Stimulated activated CD8-positive, alpha-beta memory T cell treated with anti-CD3 and anti-CD28 coated beads, Interleukin-15, amount 100 ng/mL, for 48 hours (primary cell): ENCODE results near the gene PGM1.
A peak's percentile ranks its signal among the peaks of the same experiment; 100 is the strongest.

ENCODE experiments used
- DNase-seq, 2 donors: peaks; one replicate each; pipeline ENCODE4 v3.0.0-alpha.2; 2020; ENCODE audit warnings: low read depth in 2 of 2

Gene PGM1

DNA sequence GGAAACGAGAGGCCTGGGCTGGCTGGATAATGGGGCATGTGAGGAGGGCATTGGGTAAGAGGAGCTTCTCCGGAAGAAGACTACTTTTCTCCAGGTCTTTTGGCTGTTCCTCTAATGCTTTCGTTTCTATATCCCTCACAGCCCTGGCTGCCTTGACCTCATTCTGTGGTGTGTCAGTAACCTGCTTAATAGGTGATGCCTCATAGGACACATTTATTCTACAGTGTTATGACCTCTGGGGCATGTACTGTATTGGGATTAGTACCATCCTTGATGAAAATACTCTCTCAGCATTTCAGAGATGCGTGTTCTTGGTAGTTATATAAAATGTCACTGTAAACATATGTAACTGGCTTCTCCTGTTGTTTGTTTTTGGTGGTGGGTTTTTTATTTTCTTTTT lies 40.1 kb downstream of the PGM1 start:
- no peak for DNase-seq

DNA sequence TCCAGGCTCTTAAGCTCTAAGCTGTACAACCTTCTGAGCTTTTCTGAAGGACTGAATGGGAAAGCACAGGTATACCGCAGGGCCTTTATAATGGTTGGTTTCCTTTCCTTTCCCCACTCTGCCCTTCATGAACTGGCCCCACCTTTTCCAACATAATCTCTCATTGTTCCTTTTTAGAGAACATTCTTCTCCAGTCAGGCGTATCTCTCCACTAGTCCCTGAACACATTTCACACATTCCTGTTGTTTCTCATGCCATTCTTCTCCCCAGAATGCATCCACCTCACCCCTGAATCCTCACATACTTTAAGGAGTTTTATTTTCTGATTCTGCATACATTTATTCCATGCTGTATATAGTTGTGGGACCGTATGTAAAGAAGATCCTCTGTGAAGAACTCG lies 41.3 kb downstream of the PGM1 start:
- DNase-seq, result no peak

DNA sequence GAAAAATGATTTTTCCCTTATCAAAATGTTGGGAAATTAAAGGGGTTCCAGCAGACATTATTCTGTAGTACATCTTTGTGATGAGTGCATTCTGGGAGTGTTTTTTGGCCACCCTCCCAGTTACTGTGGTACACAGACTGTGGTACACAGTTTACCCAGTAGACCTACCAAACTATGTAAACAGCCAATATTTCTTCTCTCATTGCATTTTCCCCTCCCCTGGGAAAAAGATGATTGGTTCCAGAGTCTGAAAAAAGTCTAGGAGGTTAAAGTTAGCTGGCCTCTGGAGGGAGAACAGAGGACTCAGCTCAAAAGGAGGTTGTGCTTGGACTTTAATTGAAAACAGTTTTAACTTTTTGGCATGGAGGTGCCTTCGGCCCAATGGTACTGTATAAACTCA lies 42.5 kb downstream of the PGM1 start:
- DNase-seq, result no peak

DNA sequence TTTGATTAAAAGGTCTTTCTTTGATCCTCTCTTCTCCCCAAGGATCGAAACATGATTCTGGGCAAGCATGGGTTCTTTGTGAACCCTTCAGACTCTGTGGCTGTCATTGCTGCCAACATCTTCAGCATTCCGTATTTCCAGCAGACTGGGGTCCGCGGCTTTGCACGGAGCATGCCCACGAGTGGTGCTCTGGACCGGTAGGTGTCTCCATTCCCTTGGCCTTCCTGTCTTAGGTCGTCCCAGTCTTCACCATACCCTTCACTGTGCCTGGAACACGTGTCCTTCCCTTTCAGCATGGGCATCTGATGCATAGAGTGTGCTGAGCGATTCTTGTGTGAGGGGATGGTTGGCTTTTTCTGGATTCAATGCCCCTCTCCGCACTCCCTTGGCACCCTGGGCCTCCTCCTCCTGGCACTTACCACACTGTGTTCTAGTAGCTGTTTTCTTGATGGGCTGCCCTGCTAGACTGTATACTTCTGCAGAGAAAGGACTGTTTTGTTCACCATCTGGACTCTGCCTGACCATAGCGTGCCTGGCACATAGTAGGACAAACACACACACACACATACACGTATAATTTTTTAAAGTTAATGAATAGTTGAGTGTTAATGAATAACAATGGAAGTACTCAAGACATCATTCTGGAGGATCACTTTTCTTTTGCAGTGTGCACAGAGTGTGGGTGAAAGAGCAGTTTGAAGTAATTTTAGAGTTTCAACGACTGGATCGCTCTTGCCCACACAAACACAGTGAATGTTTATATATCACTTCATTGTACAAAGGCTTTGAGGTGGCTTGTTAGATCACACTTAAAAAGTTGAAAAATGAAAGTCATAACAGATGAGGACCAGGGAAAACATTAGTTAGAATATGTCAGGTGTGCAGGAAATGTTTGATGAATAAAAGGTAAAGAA lies 43.2 kb downstream of the PGM1 start:
- DNase-seq, result no peak

DNA sequence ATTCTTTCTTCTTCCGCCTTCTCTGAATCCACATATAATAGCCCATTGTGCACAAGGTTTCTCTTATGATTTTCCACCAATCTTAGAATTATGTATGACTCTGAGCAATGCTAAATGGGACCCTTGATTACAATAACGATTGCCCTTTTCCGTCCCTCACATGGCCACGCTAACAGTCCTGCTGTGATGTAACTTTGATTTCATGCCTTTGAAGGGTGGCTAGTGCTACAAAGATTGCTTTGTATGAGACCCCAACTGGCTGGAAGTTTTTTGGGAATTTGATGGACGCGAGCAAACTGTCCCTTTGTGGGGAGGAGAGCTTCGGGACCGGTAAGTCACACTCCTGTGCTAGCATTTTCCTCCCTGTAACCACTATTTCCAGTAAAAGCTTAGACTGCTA lies 45.3 kb downstream of the PGM1 start:
- no peak for DNase-seq

DNA sequence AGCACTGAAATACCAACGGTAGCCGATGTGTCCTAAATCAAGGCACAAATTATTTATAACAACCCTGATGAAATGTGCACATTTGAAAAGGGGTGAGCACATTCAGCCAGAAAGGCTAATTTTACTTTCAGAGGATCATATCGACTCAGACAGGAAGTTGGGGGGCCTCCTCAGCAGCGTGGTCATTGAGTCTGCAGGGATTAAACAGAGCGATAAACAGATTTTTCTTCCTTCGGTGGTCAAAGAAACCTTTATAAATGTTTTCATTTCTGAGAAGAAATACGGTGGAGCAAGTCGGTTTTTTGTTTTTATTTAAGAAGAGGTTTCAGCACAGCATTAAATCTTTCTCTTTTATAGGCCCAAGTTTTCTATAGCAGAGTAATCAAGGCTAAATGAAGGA lies 45.7 kb downstream of the PGM1 start:
- no peak for DNase-seq

DNA sequence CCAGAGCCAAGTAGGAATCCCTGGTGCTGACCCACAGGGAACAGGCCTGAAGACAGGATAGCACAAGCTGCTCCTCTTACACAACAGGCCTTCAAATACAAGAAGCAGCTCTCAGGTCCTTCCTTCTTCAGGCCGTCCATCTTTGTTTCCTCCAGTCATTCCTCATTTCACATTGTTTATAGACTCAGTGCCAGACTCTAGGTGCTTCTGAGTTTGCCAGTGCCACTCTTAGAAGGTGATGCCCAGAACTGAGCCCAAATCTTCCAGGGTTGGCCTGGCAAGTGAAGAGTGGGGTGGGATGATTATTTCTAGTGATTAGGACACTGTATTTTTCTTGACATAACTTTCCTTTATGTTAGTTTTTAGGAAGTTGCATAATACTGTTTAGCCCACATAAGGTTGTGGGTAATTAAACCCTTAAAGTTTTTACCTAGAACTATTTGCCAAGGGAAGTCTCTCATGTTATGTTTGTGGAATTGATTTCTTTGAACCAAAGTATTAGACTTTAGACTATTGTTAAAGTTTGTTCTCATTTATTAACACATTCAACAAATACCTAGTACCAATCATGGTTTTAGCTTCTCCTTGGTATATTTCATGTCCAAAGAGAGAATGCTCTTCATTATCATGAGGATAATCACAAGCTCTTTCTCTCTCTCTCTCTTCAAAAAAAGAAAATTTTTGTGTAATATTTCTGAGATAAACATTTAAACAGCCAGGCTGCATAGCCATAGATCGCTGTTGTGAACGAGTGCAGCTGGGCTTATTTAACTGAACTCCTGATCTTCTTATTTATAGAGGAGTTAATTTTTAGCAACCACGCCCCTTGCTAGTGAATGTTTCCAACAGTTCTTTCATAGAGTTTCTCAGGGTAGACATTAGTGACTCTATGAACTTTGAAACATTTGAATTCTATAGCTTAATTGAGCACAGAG lies 47.7 kb downstream of the PGM1 start:
- no peak for DNase-seq

DNA sequence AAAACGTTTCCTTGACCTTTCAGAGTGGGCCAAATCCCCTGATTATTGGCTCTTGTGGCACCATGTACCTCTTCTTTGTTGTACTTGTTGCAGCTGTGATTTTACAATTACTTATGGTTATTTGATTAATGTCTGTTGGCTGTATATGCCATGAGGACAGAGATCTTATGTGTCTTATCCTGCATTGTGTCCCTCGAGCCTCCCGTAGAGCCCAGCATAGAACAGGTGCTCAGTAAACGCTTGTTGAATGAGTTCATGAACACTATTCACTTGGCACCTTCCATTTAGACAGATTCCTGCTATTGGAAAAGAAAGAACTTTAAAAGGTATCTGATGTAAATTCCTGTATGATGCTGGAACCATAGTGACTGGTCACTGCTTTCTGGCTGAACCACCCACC lies 48.4 kb downstream of the PGM1 start:
- no peak for DNase-seq

DNA sequence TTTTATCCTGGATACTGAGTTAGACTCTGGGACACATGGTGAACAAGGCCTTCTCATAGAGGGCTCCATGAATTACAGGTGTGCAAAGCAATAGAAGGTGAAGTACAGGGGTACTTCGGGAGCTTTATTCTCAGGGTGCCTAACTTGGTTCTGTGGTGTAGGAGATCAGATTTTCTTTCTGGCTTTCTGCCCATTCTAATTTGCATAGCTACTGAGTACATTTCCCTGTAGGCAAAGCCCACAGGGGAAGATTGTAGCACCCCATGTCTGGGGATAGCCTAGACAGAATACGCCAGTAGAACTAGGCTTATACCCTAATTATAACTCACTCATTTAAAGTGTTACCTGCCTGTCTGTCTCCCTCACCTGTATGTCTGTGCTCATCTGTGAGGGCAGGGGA lies 49.7 kb downstream of the PGM1 start:
- DNase-seq, result no peak

DNA sequence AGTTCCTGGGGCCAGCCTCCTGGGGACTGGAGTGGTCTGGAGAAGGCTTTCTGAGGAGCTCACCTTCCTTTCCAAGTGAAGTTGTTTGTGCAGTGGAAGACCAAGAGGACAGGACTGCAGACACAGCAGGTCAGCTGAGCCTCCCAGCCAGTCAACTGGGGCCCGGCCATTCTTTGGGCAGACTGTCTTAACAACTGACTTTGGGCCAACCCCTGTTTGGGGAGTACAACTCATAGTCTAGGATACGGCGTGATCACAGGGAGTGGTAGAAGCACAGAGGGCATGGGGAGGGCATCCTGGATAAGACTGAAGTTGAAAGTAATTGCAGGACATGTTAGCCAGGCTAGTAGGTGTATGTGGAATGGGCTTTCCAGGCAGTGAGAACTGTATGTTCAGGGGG lies 50.3 kb downstream of the PGM1 start:
- DNase-seq, result no peak

DNA sequence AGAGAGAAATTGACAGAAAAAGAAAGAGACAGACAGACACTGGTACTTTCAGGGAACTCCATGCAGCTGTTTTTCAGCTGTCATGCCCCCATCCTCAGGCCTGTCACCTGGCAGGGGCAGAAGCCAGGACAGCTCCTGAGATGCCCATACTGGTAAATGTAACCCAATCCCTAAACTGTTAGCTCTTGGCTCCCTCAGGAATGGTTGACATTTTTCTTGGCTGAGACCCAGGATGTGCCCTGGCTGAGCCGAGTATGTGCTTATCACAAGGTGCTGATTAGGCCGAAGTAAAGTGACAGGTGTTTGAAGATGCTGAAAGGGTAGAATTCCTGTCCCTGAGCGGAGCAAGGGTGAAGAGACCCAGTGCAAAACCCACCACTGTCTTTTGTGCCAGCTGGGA lies 50.7 kb downstream of the PGM1 start:
- DNase-seq, result no peak

DNA sequence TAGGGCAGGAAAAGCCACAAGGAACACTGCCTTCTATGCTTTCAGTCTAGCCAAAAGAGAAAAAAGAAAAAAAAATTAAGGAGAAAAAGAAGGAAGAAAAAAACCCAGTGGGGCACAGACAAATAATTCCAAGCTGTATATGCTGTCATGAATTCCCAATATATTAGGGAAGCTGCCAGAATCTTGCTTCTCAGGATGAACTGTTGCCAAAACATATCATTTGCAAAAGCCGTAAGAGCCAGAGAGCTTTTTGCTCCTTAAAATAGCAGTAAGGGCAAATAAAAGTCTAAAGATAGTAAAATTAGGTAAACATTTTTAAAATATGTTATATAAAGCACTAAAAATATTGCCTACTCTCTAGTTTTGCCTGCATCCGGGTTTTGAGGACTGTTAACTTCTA lies 52.1 kb downstream of the PGM1 start:
- no peak for DNase-seq

DNA sequence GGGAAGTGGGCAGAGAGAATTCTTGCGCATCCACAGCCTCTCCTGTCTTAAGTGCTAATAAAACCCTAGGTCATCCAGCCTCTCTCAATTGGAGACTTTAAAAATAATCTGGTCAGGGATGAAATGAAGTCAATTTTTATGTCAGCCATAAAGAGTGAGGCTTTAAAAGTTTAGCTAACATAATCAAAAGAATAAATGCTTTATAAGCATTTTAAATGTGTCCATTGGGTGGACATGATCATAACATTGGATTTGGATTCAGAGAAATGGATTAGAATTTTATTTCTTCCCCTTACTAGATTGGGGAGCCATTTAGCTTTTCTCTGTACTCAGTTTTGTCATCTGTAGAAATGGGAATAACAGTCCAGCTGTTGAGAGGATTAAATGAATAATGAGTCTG lies 55.5 kb downstream of the PGM1 start:
- no peak for DNase-seq

DNA sequence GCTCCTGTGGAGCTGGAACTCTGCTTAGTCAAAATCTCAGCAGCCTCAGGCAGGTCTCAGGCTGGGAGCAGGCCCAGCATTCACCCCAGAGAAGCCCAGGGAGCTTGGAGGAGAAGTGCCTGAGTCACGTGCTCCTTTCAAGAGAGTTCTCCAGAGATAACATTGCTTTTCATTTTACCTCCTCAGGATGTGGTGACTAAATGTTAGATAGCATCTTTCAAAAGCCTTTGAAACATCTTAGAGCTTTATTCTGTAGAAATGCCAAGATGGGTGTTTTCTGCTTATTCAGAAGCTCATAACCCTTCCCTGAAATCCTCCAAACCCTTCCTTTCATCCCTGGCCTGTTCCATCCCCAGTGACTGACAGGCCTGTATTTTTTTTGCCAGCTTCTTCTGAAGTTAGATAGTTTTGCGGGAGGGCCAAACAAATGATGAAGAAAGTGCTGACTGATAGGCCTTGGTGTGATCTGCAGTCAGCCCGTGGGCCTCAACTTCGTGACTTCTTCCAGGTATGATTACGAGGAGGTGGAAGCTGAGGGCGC lies 58.0 kb downstream of the PGM1 start:
- DNase-seq, result peak in 1 of 2 donors; percentile 13

DNA sequence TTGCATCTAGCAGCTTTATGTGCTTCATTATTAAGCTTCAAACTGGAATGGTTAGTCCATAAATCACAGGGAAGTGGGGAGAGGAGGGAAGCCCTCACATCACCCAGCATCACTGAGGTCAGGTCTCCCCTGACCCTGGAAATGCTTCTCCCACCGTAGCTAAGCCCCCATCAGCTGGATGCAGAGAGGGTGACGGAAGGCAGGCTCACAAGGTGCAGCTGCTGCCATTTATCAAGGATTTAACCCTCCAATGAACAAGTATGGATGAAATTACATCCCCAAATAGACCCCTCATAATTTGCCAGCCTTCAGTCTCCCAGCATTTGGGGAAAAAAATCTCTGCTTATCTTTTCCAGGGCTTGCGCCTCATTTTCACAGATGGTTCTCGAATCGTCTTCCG lies 60.8 kb downstream of the PGM1 start:
- DNase-seq, result no peak

DNA sequence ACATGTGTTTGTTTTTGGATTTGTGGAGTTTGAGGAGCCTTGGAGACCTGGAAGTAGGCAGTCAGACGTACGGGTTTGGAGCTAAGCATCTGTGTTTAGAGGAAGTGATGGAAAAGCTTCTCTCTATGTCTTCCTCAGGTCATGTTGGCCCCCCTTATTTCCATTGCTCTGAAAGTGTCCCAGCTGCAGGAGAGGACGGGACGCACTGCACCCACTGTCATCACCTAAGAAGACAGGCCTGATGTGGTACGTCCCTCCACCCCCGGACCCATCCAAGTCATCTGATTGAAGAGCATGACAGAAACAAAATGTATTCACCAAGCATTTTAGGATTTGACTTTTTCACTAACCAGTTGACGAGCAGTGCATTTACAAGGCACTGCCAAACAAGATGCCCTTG lies 66.2 kb downstream of the PGM1 start:
- no peak for DNase-seq

DNA sequence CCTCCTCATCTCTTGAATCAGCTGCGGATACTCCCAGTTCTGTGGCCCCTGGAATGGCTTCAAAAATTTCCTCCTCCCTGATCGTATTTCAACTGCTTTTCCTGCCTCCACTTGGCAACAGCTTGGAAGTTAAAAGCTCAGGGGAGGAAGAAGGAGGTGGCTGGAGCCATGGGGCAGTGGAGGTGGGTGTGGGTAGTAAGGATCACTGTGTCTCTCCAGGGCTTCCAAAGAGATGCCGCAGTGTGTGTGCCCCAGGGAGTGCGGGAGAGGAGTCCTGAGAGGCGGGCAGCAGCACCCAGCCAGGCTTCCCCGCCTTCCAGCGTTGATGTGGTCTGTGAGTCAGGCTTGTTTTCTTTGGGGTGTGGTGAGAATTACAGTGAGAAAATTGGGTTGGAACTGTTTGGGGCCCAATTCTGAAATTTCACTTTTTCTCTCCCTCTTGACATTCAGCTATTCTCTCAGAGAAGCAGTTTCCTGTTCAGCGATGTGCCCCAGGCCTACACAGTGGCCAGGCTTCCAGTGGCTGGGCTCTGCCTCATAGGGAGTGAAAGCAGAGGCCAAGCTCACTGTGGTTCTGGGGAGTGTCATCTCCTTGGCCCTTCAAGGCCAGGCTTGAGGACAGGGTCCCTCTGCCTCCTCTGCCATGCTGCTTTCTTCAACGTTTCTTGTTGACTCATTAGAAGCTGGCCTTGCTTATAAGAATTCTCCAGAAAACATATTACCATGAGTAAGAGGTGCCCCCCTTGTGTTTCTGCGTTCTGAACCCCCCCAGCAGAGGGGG lies 69.0 kb downstream of the PGM1 start:
- no peak for DNase-seq

DNA sequence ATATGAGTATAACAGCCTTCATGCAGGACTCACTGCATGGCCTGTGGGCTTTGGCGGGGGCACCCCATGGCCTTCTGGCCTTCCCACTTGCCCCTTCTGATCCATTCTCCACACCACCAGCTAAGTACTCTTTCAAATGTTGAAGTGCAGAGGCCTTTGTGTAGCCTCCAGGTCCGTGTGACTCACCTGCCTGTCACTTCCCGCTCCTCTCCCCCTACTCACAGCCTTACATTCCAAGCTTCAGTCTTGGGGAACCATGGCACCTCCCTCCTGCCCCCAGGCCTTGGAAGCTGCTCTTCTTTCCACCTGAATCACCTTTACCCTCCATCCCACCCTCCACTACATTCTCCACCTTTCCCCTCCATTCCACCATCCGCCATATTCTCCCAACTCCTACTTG lies 69.6 kb downstream of the PGM1 start:
- DNase-seq, result no peak

DNA sequence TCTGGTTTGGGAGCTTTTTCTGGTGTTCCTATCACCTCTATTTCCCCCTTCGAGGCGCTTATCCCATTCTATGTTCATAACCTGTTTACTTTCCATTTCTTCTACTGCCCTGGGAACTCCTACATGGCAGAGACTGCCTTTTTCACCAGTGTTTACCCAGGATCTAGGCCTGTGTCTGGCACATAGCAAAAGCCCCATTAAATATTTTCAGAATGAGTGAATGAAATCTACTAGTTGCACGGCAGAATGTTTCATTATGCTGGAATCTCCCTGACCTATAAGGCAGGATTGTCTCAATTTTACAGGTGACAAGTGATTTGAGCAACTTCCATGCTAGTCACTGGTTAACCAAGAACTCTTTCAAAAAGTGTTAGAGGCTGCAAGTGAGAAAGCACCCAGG lies 70.1 kb downstream of the PGM1 start:
- no peak for DNase-seq

DNA sequence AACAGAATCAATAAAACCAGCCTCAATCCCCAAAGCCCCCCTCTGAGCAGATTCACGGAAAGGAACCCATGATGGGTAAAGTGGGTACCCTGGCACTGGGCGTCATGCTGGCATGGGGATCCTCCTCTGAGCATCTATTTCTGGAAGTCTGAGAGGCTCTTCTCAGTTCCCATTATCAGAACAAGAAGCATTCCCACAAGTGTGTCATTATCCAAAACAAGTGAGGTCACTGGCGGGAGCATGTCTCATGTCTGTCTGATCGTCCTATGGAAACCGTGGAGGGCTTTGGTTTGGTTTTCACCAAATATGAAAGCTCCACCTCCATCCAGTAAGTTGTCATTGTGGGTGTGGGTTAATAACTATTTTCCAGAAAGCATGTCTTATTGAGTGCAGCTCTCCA lies 70.7 kb downstream of the PGM1 start:
- no peak for DNase-seq

DNA sequence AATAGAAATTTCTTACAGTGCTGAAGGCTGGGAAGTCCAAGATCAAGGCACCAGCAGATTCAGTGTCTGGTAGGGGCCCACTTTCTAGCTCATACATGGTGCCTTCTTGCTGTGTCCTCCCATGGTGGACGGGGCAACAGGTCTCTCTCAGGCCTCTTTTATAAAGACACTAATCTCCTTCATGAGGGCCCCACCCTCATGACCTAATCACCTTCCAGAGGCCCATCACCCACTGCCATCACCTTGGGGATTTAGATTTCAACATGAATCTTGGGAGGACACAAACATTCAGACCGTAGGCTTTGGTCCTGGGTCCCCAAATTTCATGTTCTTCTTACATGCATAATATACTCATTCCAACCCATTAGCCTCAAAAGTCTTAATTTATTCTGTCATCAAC lies 71.5 kb downstream of the PGM1 start:
- DNase-seq, result no peak

DNA sequence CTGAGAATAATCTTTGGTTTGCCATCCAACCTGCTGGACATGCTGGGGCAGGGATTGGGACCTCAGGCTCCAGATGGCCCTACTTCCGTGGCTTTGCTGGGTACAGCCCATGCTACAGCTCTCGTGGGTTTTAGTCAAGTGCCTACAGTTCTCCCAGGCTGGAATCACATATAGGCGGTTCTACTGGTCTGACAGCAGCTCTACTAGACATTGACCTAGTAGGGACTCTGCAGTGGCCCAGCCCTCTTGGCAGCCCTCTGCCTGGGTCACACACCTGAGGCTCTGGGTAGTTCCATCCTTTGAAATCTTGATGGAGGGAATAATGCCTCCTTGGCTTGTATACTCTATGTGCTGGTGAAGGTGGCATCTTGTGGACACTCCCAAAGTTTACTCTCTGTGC lies 72.2 kb downstream of the PGM1 start:
- DNase-seq, result no peak
